Activated CD4-positive, CD25-positive, alpha-beta regulatory T cell treated with anti-CD3 and anti-CD28 coated beads, Interleukin-2, amount 50 U/mL, for 16 hours (primary cell): ENCODE results near the gene PRICKLE1.

Source experiments
- DNase-seq: peaks from one replicate; pipeline ENCODE4 v3.0.0-alpha.2; 2020; ENCODE audit warnings: low read depth, low spot score

PRICKLE1 gene

DNA sequence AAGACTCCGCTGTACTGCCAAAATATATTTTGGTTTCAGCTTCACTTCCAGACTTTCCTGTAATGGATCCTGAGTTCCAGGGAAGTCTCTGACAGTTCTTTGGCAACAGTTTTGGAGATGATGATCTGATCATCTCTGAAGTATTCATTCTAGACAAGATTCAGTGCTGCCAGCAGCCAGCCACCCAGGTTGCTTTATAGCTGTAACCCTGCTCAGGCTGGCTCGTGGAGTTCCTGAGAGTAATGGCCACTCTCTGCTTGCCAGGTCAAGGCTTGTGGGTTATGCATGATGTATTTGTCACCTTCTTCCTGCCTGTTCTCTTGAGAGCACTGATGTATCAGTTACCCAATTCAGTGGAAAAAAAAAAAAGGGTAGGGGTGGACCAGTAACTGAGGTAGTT lies 139.3 kb downstream of the PRICKLE1 start:
- DNase-seq = no peak

DNA sequence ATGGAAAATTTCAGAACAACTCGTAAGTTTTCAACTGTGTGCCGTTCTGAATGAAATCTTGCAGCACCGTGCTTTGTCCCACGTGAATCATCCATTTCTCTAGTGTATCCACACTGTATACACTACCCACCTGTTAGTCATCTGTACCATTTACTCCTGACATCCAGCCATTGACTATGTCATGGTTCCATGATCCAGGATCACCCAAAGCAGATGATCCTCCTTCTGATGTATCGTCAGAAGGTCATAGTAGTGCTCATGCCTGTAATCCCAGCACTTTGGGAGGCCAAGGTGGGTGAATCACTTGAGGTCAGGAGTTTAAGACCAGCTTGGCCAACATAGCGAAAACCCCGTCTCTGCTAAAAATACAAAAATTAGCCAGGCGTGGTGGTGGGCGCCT lies 140.7 kb downstream of the PRICKLE1 start:
- DNase-seq = no peak

DNA sequence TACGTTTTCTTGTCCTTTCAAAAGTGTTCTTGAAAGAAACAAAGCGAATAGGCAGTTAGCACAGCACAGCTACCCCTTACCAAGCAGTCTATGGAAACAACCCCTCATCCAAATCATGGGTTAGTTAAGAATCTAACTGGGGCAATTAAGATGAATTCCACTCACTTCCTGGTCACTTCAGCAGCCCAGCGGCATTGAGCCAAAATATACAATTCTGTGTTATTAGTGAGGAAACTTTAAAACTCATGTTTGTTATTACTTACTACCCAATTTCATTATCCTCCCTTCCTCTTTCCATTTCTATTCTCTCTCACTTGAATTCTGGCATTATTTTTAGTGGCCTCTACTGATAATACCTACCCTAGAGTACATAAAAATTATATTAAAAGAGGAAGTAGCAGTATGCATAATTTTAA lies 142.2 kb downstream of the PRICKLE1 start:
- no peak for DNase-seq

DNA sequence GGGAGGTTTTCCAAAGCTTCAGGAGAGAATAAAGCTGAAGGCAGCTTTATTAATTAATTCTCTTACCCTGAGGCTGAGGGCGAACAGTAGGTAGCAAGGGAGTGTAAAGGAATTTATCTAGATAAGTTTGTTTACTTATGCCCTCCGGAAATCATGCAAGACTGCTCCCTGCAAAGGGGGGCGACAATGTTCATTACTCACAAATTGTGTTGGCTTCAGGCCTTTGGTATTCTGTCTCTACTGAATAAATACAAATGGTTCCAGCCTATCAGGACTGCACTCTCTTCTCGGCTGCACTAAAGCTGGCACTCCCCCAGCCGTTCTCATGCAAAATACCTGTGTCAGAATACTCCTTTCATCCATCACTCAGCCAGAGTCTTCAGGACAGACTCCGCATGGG lies 142.8 kb downstream of the PRICKLE1 start:
- no peak for DNase-seq

DNA sequence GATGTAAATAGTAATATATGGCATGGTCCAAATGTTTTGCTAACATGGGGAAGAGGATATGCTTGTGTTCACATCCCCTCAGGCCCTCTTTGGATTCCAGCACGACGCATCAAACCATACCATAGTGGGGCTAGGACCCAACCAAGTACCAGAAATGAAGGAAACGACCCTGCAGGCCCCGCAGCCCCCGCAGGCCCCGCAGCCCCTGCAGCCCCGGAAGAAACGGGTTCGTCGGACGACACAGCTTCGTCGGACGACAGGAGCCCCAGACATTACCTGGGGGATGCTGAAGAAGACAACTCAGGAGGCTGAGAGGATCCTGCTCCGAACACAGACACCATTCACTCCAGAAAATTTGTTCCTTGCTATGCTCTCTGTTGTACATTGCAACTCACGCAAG lies 143.7 kb downstream of the PRICKLE1 start:
- no peak for DNase-seq

DNA sequence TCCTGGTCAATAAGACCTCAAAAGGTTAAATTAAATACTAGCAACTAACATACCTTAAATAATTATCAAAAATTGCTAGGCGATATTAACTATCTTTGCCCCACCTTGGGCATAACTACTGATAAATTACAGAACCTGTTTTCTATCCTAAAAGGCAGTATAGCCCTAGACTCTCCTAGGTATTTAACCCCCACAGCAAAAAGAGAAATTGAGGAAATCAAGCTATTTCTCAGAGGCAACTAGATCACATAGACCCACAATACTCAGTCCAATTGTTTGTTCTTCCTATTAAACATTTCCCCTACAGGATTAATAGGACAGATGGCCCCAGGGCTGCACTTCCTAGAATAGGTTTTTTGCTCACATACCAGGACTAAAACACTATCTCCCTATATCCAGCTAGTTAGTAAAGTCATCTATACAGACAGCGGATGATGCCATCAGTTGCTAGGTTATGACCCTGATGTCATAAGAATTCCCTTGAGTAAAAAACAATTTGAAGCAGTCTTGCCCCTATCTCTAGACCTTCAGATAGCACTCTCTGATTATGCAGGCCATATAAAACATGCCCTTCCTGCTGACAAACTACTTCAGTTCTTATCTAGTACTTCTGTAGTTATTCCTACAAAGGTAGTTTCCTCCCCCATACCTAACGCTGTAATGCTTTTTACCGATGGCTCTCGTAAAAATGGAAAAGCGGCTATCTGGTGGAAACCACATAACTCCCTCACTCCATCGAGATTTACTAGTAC lies 145.2 kb downstream of the PRICKLE1 start:
- DNase-seq = no peak

DNA sequence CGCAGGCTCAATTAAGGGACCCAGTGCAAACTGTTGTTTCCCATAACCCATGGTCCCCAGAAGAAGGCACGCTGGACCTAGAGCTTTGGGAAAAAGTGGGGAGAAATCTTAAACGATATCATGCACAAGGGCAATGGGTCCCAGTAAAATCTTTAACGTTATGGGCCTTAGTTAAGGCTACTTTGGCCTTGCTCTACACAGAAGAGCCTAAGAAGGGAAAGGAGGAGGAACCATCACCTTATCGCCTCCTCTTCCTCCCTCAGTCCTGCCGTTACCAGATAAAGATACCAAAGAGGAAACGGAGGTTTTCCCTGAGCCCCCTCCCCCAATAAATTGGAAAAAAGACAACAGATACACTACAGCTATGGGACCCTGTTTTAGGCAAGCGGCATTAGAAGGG lies 146.7 kb downstream of the PRICKLE1 start:
- DNase-seq = no peak

DNA sequence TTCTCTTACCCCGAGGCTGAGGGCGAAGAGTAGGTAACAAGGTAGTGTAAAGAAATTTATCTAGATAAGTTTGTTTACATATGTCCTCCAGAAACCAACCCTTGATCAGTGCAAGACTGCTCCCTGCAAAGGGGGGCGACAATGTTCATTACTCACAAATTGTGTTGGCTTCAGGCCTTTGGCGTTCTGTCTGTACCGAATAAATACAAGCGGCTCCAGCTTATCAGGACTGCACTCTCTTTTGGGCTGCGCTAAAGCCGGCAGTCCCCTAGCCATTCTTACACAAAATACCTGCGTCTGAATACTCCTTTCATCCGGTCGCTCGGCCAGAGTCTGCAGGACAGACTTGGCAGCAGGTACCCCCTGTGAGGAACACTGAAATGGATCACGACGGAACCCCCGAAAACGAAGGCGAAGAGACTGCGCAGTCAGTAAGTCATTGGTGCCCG lies 147.2 kb downstream of the PRICKLE1 start:
- DNase-seq = no peak

DNA sequence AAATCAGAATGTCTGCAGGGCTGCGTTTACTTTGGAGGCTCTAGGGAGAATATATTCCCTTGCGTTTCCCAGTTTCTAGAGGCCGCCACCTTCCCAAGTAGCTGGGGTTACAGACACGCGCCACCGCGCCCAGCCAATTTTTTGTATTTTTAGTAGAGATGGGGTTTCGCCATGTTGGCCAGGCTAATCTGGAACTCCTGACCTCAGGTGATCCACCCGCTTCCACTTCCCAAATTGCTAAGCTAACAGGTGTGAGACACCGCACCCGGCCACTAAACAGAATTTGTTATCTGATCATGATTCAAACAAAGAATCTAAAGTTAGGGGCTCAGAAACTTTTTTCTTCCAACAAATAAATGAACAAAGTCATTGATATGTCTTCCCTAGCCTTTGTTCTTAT lies 148.9 kb downstream of the PRICKLE1 start:
- DNase-seq = no peak

DNA sequence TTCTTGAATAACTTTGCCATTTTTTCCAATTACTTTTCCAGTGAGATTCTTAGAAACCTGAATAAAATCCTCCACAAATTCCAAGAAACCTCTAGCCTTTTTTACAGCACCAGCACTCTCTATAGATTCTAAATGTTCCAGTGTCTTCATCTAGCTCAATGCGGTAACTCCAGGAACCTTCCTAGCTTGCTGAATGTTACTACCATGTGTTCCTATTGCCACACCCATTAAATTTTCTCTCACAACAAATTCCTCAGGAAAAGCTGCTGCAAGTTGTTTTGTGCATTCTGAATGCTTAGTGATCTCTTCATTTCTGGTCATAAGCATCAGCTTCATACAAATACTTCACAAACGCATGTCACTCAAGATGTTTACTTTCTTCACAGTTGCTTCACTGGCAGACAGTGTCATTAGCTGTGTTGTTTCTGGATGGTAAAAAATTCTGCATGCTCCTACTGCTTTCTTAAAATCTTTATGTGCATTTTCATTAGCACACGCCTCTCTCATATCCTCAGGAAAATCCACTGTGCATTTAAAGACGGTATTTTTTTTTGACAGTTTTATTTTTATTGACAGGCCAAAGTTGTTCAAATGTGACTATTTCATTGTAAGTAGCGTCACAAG lies 156.9 kb downstream of the PRICKLE1 start:
- no peak for DNase-seq

DNA sequence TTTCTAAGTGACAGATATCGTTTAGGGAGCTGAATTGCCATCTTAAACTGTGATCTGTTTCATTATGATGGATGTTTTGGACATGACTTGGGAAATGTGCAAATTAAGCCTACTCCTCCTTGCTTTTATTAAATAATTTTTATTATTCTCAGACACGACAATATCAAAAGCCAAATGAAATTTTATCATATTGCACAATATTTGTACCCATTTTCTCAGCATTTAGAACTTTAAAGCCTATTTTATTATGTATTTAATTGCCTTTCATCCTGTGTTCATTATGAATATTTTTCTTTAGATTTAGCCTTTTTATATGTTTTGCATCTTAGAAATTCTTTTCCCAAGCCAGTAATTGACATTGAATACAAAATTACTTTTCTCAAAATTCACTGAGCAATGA lies 160.7 kb downstream of the PRICKLE1 start:
- DNase-seq = no peak

DNA sequence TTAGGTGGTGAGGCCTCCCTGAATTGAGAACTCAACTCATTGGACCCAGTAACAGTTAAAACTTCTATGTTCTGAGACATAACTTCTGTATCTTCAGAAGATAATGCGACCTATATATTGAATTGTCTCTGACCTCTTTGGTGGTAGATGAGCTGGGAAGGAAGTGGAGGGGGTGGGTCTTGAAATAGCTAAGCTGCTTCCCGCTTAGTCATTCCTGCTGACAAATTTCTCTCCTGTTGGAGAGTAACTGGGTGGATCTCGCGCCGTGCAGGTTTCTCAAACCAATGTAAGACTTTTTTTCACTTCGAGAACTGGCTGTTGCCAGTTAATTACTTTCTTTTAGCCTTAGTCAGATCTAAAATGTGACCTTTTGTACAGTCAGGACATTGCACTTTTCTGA lies 162.8 kb downstream of the PRICKLE1 start:
- no peak for DNase-seq

DNA sequence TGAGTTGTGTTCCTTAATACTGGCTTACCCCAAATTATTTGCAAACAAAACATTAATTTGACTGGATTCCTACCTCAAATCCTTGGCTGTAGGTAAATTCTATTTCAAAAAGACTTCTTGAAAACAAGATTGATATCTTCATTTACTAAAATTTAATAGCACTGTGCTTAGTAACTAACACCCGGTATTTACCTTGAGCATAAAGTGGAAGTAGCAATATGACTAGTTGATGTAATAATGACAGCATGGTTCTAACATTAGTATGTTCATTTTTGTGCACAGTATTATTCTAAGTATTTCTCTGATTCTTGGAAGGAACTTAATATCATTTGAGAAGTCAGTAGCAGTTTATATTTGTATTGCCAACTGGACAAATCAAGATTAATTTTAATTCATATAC lies 166.8 kb downstream of the PRICKLE1 start:
- no peak for DNase-seq

DNA sequence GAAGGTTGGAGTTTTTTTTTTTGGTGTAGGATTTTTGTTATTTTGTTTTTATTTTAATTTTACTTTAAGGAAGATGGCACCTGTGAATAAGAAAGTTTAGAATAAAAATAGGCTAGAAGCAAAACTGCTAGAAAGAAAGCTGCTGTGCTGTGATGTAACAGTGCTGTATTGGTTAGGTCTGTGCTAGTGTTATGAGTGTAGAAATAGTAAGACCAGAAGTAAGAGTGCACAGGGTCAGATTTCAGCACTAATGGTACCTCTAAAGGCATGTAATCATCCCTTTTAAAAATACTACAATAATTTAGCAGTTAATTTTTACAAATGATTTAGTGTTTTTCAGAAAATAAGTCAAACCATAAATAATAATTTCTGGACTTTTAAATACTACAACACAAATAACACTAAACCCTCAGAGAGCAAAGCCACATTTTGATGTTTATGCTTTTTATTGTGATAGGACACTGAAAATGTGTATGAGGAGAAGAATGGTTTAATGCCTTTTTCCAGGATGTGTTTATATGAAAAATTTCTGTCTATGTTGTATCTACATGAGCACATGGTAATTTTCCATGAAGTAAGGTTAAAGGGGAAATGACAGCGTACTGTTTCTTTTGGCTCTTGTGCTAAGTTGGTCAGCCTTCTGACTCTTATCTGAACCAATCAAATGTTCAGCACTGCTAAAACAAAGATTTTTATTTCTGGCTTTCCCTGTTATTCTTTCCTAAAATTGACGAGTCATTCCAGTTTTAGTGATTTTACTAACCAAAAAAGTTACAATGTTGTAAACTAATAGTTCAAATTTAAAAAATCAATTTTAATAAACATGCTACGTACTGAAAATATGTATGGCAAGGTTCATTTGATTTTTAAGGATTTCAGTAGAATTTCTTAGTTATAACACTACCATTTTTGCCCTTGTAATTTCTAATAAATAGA lies 167.4 kb downstream of the PRICKLE1 start:
- no peak for DNase-seq

DNA sequence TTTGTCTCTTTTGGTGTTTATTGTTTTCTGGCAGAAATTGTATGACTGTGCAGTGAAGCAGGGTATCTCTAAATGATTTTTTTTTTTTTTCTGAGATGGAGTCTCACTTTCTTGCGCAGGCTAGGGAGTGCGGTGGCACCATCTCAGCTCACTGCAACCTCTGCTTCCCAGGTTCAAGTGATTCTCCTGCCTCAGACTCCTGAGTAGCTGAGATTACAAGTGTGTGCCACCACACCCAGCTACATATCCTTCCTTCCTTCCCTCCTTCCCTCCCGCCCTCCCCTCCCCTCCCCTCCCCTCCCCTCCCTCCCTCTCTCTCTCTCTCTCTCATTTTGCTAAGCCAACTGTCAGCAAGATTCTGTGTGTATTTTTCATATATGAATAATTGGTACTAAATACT lies 169.2 kb downstream of the PRICKLE1 start:
- no peak for DNase-seq

DNA sequence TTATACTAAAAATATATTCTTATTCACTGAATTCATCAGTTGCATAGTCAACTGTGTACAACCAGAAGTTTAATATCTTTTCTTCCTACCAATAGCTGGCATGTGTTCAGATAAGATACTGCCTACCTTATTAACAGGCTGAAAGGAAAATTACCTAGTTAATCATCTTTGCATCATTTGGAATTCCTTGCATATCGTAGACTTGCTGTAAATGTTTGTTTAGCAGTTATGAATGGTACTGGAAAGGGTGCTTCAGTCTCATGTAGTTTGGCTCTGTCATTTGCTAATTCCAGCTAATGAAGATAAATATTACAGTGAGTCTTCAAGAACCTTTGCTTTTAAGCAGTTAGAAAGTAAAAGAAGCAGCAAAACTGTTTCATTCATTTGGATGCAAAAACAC lies 179.2 kb downstream of the PRICKLE1 start:
- DNase-seq = no peak

DNA sequence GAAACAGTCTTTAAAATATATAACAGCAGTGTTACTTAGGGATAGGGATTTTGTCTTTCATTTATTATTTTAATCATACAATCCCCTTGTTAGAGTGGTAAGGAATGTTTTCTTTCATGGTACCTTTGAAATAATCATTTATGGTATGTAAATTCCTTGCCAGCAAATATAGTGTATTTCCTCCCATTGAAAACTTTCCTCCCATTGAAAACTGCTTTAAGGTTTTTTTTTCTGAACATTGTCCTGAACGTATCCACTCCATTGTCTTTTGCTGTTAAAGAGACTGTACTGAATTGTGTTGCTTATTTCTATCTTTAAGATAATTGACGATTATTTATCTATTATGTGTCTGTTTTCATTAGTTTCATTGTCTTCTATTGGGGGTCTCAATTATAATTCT lies 180.1 kb downstream of the PRICKLE1 start:
- DNase-seq = no peak

DNA sequence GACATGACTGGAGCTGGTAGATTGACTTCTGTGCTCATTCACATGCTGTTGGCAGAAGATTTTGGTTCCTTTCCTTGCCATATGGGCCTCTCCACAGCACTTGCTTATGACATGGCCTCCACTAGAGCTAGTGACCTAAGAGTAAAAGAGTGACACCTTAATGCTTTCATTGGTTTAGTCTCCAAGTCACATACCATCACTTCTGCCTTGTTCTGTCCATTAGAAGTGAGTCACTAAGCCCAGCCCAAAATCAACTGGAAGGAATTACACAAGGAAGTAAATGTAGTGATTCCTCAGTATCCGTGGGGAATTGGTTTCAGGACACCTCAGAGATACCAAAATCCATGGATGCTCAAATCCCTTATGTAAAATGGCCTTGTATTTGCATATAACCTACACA lies 182.2 kb downstream of the PRICKLE1 start:
- no peak for DNase-seq
